NCI-H2029 treated with DMSO at 0.1 percent for 48 hours (cell line): ENCODE data around the gene C4BPB.

Experiments used
- DNase-seq: peaks from one replicate; lab custom pipeline; 2025; lab: John Stamatoyannopoulos, UW

The C4BPB gene

GRCh38 chr1:207085887-207086286 lies 2.8 kb upstream of the C4BPB start:
- DNase-seq = no peak

GRCh38 chr1:207088161-207088560 lies 499 bp upstream of the C4BPB start:
- DNase-seq = no peak

- DNase-seq = no peak
These were observed 1.1 kb downstream of the C4BPB start for GRCh38 chr1:207089627-207090355.

DNA sequence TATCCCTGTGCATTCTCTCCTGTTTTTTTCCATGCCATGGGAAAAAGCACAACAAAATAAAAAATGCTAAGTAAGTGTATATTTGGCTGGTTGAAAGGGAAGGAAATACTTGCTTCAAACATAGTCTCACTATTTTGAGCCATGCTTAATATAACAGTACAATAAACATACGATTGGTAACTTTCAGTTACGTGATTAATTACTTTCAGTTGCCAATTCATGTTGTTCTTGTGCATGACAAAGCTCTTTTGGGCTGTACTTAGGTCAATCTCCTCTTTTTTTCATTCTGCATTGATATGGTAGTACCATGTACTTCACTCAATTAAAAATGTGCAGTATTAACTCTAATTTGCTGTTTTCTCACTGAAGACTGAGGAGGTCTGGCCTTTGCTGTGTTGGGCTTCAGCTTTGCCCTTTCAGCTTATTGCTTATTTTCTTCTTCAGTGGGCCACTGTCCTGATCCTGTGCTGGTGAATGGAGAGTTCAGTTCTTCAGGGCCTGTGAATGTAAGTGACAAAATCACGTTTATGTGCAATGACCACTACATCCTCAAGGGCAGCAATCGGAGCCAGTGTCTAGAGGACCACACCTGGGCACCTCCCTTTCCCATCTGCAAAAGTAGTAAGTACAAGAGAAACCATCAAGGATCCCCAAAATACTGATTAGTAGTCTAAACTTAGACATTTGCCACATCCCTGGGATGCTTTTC lies 2.7 kb downstream of the C4BPB start:
- no peak for DNase-seq

DNA sequence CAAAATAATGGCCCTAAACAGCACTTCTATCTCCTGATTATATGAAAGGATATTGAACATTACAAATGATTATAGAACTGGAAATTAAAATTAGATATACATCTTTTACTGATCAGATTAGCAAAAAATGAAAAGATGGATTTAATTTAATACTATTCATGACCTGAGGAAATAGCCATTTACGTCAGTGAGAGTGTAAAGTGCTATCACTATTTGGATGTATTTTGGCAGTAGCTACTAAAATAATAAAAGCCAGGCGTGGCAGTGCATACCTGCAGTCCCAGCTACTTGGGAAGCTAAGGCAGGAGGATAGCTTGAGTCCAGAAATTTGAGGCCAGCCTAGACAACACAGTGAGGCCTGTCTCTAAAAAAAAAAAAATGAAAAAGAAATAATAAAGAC lies 5.3 kb downstream of the C4BPB start:
- no peak for DNase-seq

DNA sequence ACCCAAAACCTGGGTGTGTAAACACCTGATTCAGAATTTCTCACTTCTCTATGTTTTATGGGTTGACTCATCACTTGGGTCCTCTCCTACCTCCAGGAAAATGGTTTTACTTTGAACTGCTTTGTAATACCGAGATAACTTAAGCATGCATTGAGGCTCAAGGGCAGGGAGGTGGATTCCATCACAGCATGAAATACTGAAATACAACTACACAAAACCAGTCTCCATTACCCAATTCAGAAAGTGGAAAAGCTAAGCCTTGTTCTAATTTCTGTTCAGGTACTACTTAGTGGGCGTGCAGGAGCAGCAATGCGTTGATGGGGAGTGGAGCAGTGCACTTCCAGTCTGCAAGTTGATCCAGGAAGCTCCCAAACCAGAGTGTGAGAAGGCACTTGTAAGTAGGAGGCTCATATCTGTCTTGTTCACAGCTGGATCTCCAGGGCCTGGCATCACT lies 9.2 kb downstream of the C4BPB start:
- DNase-seq = no peak

DNA sequence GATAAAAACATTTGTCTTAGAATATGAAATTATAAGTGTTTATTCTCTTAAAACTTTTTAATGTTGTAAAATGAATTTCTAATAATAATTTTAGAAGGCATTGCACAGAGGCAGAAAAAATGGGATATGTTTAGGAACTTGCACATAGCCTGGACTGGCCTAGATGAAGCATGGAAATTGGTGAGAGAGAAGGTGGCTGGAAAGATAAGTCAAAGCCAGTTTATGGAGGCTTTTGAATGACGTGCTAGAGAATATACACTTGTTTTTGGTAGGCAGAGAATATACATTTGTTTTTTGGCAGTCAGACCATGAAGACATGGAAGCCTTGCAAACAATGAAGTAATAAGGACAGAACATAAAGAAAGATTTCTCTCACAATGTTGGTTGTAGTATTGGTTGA lies 13.1 kb downstream of the C4BPB start:
- DNase-seq = no peak

DNA sequence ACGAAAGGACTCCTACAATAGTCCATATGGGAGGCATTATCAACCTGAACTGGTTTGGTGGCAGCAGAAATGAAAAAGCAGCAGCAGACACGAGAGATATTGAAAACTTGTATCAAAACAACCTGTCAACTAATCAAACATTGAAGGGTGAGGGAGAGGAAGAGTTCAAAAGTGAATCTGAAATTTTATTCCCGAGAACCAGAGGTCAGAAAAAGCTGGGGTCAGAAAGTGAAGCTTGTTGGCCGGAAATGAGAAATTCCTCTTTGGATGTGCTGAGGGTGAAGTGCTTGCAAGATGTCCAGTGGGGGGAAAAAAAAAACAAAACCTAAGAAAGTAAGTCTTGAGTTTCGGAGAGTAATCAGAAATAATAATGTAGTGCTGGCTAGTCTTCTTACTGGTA lies 13.5 kb downstream of the C4BPB start:
- DNase-seq = no peak

- no peak for DNase-seq
These were observed 14.0 kb downstream of the C4BPB start for GRCh38 chr1:207102659-207103058.

GRCh38 chr1:207103892-207104373 lies 15.3 kb downstream of the C4BPB start, which contains the start of gene C4BPA:
Gene C4BPA, plus strand, starts transcription at chr1:207104233. Its CDS starts 8,793 bp downstream, at chr1:207113026.
- no peak for DNase-seq

- DNase-seq = no peak
These were observed 20.3 kb downstream of the C4BPB start for GRCh38 chr1:207109004-207109403.

DNA sequence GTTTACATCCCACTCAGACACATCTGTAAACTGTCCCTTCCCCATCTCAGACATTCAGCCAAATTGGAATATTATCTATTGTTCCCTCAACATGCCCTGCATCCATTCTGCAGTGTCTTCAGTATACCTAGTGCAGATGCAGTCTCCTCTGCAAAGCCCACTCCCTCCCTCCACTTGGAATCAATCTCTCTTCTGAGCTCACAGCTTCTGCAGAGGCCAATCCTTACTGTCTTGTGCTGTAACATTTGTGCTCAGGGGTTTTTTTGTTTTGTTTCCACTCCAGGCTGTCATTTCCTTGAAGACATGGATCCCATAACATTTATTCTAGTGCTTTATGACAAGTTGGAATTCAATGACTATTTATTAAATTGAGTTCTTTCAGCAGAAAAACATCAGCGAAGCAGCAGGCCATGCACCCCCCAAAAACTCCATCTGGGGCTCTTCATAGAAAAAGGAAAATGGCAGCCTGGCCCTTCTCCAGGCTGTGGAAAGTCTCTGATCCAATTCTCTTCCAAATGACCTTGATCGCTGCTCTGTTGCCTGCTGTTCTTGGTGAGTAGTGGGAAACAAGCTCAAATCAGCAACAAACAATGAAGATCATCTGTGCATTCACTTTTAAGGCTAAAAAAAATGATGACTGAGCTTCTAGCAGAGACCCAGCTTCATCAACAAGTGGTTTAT lies 24.1 kb downstream of the C4BPB start:
- no peak for DNase-seq

DNA sequence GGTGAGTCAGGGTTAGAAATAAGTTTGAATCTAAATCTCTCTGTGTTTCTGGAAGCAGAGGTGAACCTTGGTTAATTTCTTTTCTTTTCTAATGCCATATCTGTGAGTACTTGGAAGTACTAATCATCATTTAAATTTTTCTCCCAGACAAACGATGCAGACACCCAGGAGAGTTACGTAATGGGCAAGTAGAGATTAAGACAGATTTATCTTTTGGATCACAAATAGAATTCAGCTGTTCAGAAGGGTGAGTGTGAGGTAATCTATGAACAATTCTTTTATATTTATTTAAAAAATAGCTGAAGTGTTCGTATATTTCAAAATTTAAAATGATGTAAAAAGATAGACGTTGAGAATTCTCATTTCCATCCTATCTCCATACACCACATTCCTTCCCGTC lies 26.6 kb downstream of the C4BPB start:
- DNase-seq = no peak

DNA sequence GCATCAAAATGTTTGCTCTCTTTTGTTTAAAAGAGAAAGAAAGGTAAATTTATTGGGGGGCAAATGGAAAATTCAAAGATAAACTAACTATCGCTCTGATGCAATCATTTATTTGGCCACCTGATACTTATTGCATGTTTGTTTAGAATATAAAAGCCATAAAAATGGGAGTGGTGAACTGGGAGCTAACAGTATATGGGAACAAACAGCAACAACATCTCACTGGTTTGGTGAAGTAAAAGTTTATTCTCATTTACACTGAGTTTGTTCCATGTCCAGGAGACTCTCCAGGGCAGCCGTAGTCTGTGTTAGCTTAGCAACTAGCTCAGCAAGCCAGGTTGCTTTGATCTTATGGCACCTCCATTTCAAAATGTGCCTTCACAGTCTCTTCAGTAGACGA lies 35.7 kb downstream of the C4BPB start:
- DNase-seq = no peak

- no peak for DNase-seq
These were observed 39.8 kb downstream of the C4BPB start for GRCh38 chr1:207128336-207128921.

DNA sequence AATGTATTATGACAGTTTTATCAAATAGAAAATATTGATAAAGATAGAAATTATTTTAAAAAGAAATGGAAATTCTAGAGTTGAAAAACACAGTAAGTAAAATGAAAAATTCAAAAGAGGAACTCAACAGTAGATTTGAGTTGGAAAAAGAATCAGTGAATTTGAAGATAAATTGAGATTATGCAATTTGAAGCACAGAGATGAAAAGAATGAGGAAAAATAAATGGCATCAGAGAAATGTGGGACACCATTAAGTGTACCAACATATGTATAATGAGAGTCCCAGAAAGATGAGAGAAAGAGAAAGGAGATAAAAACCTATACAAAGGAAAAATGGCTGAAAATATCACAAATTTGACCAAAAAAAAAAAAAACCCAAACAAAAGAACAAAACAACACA lies 40.4 kb downstream of the C4BPB start:
- DNase-seq = no peak

DNA sequence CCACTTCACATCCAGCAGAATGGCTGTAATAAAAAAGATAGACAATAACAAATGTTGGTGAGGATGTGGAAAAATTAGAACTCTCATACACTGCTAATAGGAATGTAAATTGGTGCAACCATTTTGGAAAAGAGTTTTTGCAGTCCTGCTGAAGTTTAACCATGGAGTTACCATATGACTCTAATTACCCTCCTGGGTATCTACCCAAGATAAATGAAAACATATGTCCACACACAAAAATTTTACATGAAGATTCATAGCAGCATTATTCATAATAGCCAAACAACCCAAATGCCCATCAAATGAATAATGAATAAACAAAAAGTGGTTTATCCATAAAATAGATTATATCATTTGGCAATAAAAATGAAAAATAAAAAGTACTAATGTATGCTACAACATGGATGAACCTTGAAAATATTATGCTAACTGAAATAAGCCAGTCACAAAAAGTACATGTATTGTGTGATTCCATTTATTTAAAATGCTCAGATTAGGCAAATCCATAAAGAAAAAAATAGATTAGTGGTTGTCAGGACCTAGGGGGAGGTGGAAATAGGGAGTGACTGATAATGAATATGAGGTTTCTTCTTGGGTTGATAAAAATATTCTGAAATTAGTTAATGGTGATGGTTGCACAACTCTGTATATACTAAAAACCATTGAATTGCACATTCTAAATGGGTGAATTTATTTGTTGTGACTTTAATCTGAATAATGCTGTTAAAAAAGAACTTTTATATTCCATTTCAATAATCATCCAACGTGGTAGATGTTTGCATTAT lies 41.8 kb downstream of the C4BPB start:
- no peak for DNase-seq

- no peak for DNase-seq
These were observed 42.5 kb downstream of the C4BPB start for GRCh38 chr1:207131163-207131562.

DNA sequence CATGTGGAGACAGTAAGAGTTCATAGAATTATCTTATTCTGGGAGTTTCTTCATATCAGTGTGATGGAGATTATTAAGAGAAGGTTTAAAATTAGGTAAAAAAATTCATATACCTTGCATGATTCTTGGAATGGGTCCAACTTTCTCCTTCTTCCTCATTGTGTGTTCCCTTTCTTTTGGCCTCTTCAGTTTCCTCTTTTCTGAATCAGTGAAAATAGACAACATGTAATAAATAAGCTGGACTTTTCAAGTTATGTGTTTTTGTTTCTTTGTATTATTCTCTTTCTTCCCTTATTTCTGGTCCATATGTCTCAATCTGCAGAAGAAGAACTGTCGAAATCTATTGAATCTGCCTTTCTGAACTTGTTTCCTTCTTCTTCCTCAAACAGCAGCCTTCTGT lies 45.9 kb downstream of the C4BPB start:
- no peak for DNase-seq

DNA sequence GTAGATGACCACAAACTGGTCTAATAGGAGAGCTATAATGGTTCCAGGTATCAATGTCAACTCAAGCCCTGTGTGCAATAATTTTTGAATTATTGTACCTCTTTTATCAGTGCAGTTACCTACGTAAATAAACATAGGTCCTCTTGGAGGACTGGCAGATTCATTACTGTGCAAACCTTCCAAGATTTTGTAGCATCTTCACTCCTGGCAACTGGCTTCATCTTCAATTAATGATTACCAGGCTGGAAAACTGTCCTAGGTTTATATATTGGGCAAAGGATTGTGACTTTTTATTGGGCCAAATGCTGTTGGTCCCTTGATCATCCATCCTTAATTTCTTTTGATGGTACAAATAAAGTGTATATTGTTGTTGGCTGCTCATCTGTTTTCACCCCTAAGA lies 51.0 kb downstream of the C4BPB start:
- DNase-seq = no peak

GRCh38 chr1:207140536-207140935 lies 51.9 kb downstream of the C4BPB start:
- DNase-seq = no peak
